ENCODE measurements around the gene CCL24.
"Not testable (repeated sequence)": the region's sequence is repeated elsewhere in the genome, so short reads cannot be mapped to it uniquely, and the experiment has no call there.

CCL24 gene

GRCh38 chr7:75779516-75779915, 34.1 kb downstream of the CCL24 start:
- not testable (repeated sequence) for ATAC-seq

- ATAC-seq, result not testable (repeated sequence)
Measured at GRCh38 chr7:75779035-75779434, 34.6 kb downstream of the CCL24 start.

DNA sequence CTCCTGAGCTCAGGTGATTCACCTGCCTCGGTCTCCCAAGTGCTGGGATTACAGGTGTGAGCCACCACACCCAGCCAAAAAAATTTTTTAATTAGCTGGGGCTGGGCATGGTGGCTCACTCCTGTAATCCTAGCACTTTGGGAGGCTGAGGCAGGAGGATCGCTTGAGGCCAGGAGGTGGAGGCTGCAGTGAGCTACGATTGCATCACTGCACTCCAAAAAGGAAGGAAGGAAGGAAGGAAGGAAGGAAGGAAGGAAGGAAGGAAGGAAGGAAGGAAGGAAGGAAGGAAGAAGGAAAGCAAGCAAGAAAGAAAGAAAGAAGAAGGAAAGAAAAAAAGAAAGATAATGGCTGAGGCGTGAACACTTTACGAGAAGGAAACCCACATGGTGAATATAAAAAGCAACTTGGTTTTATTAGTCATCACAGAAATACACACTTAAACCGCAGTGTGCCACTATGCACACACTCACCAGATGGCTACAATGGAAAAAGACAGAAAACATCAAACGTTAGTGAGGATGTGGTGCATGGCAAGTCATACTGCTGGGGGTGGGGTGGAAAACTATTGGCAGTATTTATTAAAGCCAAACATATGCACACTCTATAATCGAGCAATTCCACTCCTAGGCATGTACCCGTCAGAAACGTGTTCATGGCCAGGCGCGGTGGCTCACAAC, 37.2 kb downstream of the CCL24 start:
- ATAC-seq, result peak; percentile 99

DNA sequence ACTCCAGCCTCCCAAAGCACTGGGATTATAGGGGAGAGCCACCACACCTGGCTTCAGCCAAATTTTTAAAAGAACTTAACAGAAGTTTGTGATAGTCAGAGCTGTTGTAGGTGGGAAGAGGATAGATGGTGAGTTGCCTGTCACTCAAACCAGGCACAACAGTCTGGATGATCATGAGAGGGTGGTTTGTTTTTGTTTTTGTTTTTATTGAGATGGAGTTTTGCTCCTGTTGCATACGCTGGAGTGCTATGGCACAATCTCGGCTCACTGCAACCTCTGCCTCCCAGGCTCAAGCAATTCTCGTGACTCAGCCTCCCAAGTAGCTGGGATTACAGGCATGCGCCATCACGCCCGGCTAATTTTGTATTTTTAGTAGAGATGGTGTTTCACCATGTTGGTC, 39.6 kb downstream of the CCL24 start:
- ATAC-seq, result not testable (repeated sequence)

GRCh38 chr7:75772081-75773077, 41.2 kb downstream of the CCL24 start, which contains the start of gene CCL26:
Gene CCL26, minus strand, starts transcription at chr7:75772211. Its CDS starts 35 bp downstream, at chr7:75772176.
- ATAC-seq, result no peak

- ATAC-seq, result no peak
Measured at GRCh38 chr7:75771224-75771623, 42.4 kb downstream of the CCL24 start.

- peak; percentile 51 to 72 for ATAC-seq
Measured at GRCh38 chr7:75762350-75762917, 51.2 kb downstream of the CCL24 start.

DNA sequence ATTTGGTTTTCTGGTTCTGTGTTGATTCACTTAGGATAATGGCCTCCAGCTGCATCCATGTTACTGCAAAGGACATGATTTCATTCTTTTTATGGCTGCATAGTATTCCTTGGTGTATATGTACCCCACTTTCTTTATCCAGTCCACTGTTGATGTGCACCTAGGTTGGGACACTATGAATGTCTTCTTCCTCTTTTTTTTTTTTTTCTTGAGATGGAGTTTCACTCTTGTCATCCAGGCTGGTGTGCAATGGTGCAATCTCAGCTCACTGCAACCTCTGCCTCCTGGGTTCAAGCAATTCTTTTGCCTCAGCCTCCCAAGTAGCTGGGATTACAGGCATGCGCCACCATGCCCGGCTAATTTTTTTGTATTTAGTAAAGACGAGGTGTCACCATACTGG, 51.8 kb downstream of the CCL24 start:
- not testable (repeated sequence) for ATAC-seq

Measured in activated CD4-positive, CD25-positive, alpha-beta regulatory T cell treated with anti-CD3 and anti-CD28 coated beads, Interleukin-2, amount 50 U/mL, for 24 hours (primary cell).